Stimulated activated naive B cell treated with anti-CD40 and anti-IgM and Interleukin-4, amounts not matched to agents 10 μg/mL and 1 μg/mL and 100 μg/mL, for 72 hours (primary cell): ENCODE results near the gene TENM4.

Experiments used
- ATAC-seq, 2 donors: fragments of 150-1000 bp; cut with Tn5 transposase; replicated peaks; 2 replicates each; pipeline ENCODE4 v1.10.0; 2021; ENCODE audit warnings: moderate library complexity in 1 of 2
- DNase-seq: peaks from one replicate; pipeline ENCODE4 v3.0.0; 2021
- H3K27ac Mint-ChIP-seq: one replicate; pipeline ENCODE4 v1.8.0; 2022; ENCODE audit warnings: mild to moderate bottlenecking, mixed read lengths
- H3K27me3 Mint-ChIP-seq, 2 donors: one replicate each; pipeline ENCODE4 v1.8.0; 2022; ENCODE audit warnings: mixed read lengths in 2 of 2
- H3K36me3 Mint-ChIP-seq, 2 donors: one replicate each; pipeline ENCODE4 v1.8.0; 2022; ENCODE audit warnings: mixed read lengths in 2 of 2, mild to moderate bottlenecking in 1 of 2
- H3K4me1 Mint-ChIP-seq, 2 donors: one replicate each; pipeline ENCODE4 v1.8.0; 2022; ENCODE audit warnings: mixed read lengths in 2 of 2, mild to moderate bottlenecking in 1 of 2
- H3K4me3 Mint-ChIP-seq, 2 donors: one replicate each; pipeline ENCODE4 v1.8.0; 2022; ENCODE audit warnings: mild to moderate bottlenecking in 2 of 2, mixed read lengths in 2 of 2, moderate library complexity in 1 of 2
- H3K9me3 Mint-ChIP-seq, 2 donors: one replicate each; pipeline ENCODE4 v1.8.0; 2022; ENCODE audit warnings: mixed read lengths in 2 of 2, mild to moderate bottlenecking in 1 of 2

The TENM4 gene

GRCh38 chr11:79071190-79071589, 369.6 kb downstream of the TENM4 start:
- no peak overlapping the region for H3K4me3 Mint-ChIP-seq
- H3K4me1 Mint-ChIP-seq: peaks cover 0 to 3% of the 10 kb centered on the region in 2 donors
- no peak for ATAC-seq
- peaks cover 0 to 2% of the 10 kb centered on the region in 2 donors for H3K36me3 Mint-ChIP-seq
- no peak overlapping the region for H3K27ac Mint-ChIP-seq
- H3K9me3 Mint-ChIP-seq: peaks cover 2 to 4% of the 10 kb centered on the region in 2 donors
- H3K27me3 Mint-ChIP-seq: peaks cover 5 to 13% of the 10 kb centered on the region in 2 donors
- DNase-seq: no peak

GRCh38 chr11:79070518-79070917, 370.3 kb downstream of the TENM4 start:
- Mint-ChIP-seq H3K36me3 (no peaks in the 10 kb centered on the region), H3K4me1 (peaks cover 0 to 3% of the 10 kb centered on the region in 2 donors)
- no peak for ATAC-seq

GRCh38 chr11:79069504-79069903, 371.3 kb downstream of the TENM4 start:
- H3K9me3 Mint-ChIP-seq: peaks cover 0 to 1% of the 10 kb centered on the region in 2 donors
- no peak overlapping the region for H3K27ac Mint-ChIP-seq
- H3K27me3 Mint-ChIP-seq: peaks cover 9 to 13% of the 10 kb centered on the region in 2 donors
- no peak for DNase-seq
- H3K36me3 Mint-ChIP-seq: no peaks in the 10 kb centered on the region
- H3K4me3 Mint-ChIP-seq: no peak overlapping the region
- no peak for ATAC-seq
- peaks cover 0 to 3% of the 10 kb centered on the region in 2 donors for H3K4me1 Mint-ChIP-seq

More at GRCh38 chr11:79070518-79070917, 370.3 kb downstream of the TENM4 start:
- Mint-ChIP-seq H3K4me3 (no peak overlapping the region), H3K9me3 (peaks cover 0 to 1% of the 10 kb centered on the region in 2 donors), H3K27ac (no peak overlapping the region), H3K27me3 (peaks cover 9 to 13% of the 10 kb centered on the region in 2 donors)
- no peak for DNase-seq

GRCh38 chr11:79068356-79068755, 372.5 kb downstream of the TENM4 start:
- peaks cover 0 to 1% of the 10 kb centered on the region in 2 donors for H3K9me3 Mint-ChIP-seq
- DNase-seq: no peak

GRCh38 chr11:79067352-79067679, 373.5 kb downstream of the TENM4 start:
- Mint-ChIP-seq H3K27me3 (peaks cover 9 to 13% of the 10 kb centered on the region in 2 donors), H3K4me3 (no peak overlapping the region)

More at GRCh38 chr11:79068356-79068755, 372.5 kb downstream of the TENM4 start:
- H3K27ac Mint-ChIP-seq: no peak overlapping the region
- no peaks in the 10 kb centered on the region for H3K36me3 Mint-ChIP-seq
- H3K4me3 Mint-ChIP-seq: no peak overlapping the region
- peaks cover 9 to 13% of the 10 kb centered on the region in 2 donors for H3K27me3 Mint-ChIP-seq
- no peak for ATAC-seq
- H3K4me1 Mint-ChIP-seq: peaks cover 0 to 3% of the 10 kb centered on the region in 2 donors

GRCh38 chr11:79066456-79067351, 374.1 kb downstream of the TENM4 start:
- peaks cover 9 to 13% of the 10 kb centered on the region in 2 donors for H3K27me3 Mint-ChIP-seq
- H3K36me3 Mint-ChIP-seq: no peaks in the 10 kb centered on the region
- H3K27ac Mint-ChIP-seq: no peak overlapping the region
- H3K4me1 Mint-ChIP-seq: peaks cover 0 to 3% of the 10 kb centered on the region in 2 donors
- no peak overlapping the region for H3K4me3 Mint-ChIP-seq
- no peak for ATAC-seq
- H3K9me3 Mint-ChIP-seq: peaks cover 0 to 1% of the 10 kb centered on the region in 2 donors
- DNase-seq: no peak

More at GRCh38 chr11:79067352-79067679, 373.5 kb downstream of the TENM4 start:
- peaks cover 0 to 3% of the 10 kb centered on the region in 2 donors for H3K4me1 Mint-ChIP-seq
- H3K36me3 Mint-ChIP-seq: no peaks in the 10 kb centered on the region
- ATAC-seq (no peak), DNase-seq (no peak)
- peaks cover 0 to 1% of the 10 kb centered on the region in 2 donors for H3K9me3 Mint-ChIP-seq
- H3K27ac Mint-ChIP-seq: no peak overlapping the region

- ATAC-seq: peak; percentile 15 to 29
- Mint-ChIP-seq H3K4me1 (peaks cover 0 to 3% of the 10 kb centered on the region in 2 donors), H3K27me3 (peaks cover 6 to 9% of the 10 kb centered on the region in 2 donors), H3K9me3 (peaks cover 0 to 1% of the 10 kb centered on the region in 2 donors), H3K4me3 (no peak overlapping the region), H3K27ac (no peak overlapping the region), H3K36me3 (no peaks in the 10 kb centered on the region)
- no peak for DNase-seq
These were observed 377.7 kb downstream of the TENM4 start for GRCh38 chr11:79062814-79063762.

- Mint-ChIP-seq H3K27ac (no peak overlapping the region), H3K36me3 (no peaks in the 10 kb centered on the region), H3K27me3 (peaks cover 7 to 16% of the 10 kb centered on the region in 2 donors), H3K9me3 (no peaks in the 10 kb centered on the region), H3K4me3 (no peak overlapping the region), H3K4me1 (no peaks in the 10 kb centered on the region)
- DNase-seq (no peak), ATAC-seq (no peak)
These were observed 380.5 kb downstream of the TENM4 start for GRCh38 chr11:79060081-79060953.

GRCh38 chr11:79059141-79059540, 381.7 kb downstream of the TENM4 start:
- no peaks in the 10 kb centered on the region for H3K9me3 Mint-ChIP-seq
- DNase-seq (no peak), ATAC-seq (no peak)
- no peak overlapping the region for H3K27ac Mint-ChIP-seq
- H3K36me3 Mint-ChIP-seq: no peaks in the 10 kb centered on the region
- H3K4me1 Mint-ChIP-seq: no peaks in the 10 kb centered on the region
- no peak overlapping the region for H3K4me3 Mint-ChIP-seq
- peaks cover 7 to 16% of the 10 kb centered on the region in 2 donors for H3K27me3 Mint-ChIP-seq

- no peaks in the 10 kb centered on the region for H3K4me1 Mint-ChIP-seq
- no peaks in the 10 kb centered on the region for H3K36me3 Mint-ChIP-seq
- ATAC-seq (no peak), DNase-seq (no peak)
- no peak overlapping the region for H3K27ac Mint-ChIP-seq
- no peaks in the 10 kb centered on the region for H3K9me3 Mint-ChIP-seq
- H3K27me3 Mint-ChIP-seq: peaks cover 7 to 16% of the 10 kb centered on the region in 2 donors
- no peak overlapping the region for H3K4me3 Mint-ChIP-seq
These were observed 384.8 kb downstream of the TENM4 start for GRCh38 chr11:79055856-79056631.

GRCh38 chr11:79054636-79055035, 386.2 kb downstream of the TENM4 start:
- no peak overlapping the region for H3K4me3 Mint-ChIP-seq
- H3K36me3 Mint-ChIP-seq: no peaks in the 10 kb centered on the region
- DNase-seq: no peak
- ATAC-seq: no peak
- no peaks in the 10 kb centered on the region for H3K4me1 Mint-ChIP-seq
- H3K27me3 Mint-ChIP-seq: peaks cover 7 to 16% of the 10 kb centered on the region in 2 donors
- no peak overlapping the region for H3K27ac Mint-ChIP-seq
- H3K9me3 Mint-ChIP-seq: no peaks in the 10 kb centered on the region

GRCh38 chr11:79052544-79052943, 388.3 kb downstream of the TENM4 start:
- no peaks in the 10 kb centered on the region for H3K36me3 Mint-ChIP-seq
- peaks cover 7 to 12% of the 10 kb centered on the region in 2 donors for H3K27me3 Mint-ChIP-seq
- H3K4me1 Mint-ChIP-seq: no peaks in the 10 kb centered on the region
- DNase-seq (no peak), ATAC-seq (no peak)
- H3K9me3 Mint-ChIP-seq: no peaks in the 10 kb centered on the region
- H3K27ac Mint-ChIP-seq: no peak overlapping the region
- no peak overlapping the region for H3K4me3 Mint-ChIP-seq

GRCh38 chr11:79050786-79051185, 390.0 kb downstream of the TENM4 start:
- DNase-seq: no peak

More at GRCh38 chr11:79050786-79051185, 390.0 kb downstream of the TENM4 start:
- Mint-ChIP-seq H3K36me3 (no peaks in the 10 kb centered on the region), H3K4me3 (no peak overlapping the region), H3K27me3 (no peaks in the 10 kb centered on the region), H3K9me3 (no peaks in the 10 kb centered on the region), H3K4me1 (no peaks in the 10 kb centered on the region), H3K27ac (no peak overlapping the region)
- ATAC-seq: no peak
